T-helper 1 cell treated with Interleukin-12 subunit alpha and Interleukin-12 subunit beta and Interleukin-4 antibody, amounts not matched to agents 30 ng/mL and 1 ng/mL, for 36 hours (primary cell): ENCODE measurements around the gene R3HDM4. TPM values are rescaled to one million over a fixed set of nuclear protein-coding genes. Genes with fewer than 3 reads are reported as not detected.

Source experiments
- total RNA-seq: library from RNA; stranded (reverse); gene quantifications from 2 replicates; pipeline ENCODE4 v1.2.3, GENCODE V29; 2022

Gene R3HDM4
- total RNA-seq, 1 donor from 2014 or later, result 122 TPM

Other genes starting within 250 kb of the R3HDM4 start
- 1.6 TPM in 2 replicates for gene FSTL3, start 236.8 kb downstream of the R3HDM4 start, total RNA-seq
- not detected in 2 replicates for gene PRSS57, start 217.8 kb downstream of the R3HDM4 start, total RNA-seq
- gene PALM, start 204.3 kb downstream of the R3HDM4 start, total RNA-seq, result not detected in 2 replicates
- gene MISP, start 162.1 kb downstream of the R3HDM4 start, total RNA-seq, result not detected in 2 replicates
- gene PTBP1, start 115.8 kb downstream of the R3HDM4 start, total RNA-seq, result 550 and 562 TPM in 2 replicates
- gene PLPPR3, start 91.3 kb downstream of the R3HDM4 start, total RNA-seq, result not detected in 2 replicates
- gene AZU1, start 85.4 kb downstream of the R3HDM4 start, total RNA-seq, result not detected in 2 replicates
- not detected in 2 replicates for gene PRTN3, start 72.2 kb downstream of the R3HDM4 start, total RNA-seq
- not detected in 2 replicates for gene ELANE, start 60.9 kb downstream of the R3HDM4 start, total RNA-seq
- 1.0 and 1.2 TPM in 2 replicates for gene CFD, start 53.6 kb downstream of the R3HDM4 start, total RNA-seq
- gene MED16, start 20.0 kb downstream of the R3HDM4 start, total RNA-seq, result 64.3 and 74.3 TPM in 2 replicates
- not detected in 2 replicates for gene RNU6-9, start 19.7 kb downstream of the R3HDM4 start, total RNA-seq
- 1.1 and 2.2 TPM in 2 replicates for gene KISS1R, start 4.1 kb upstream of the R3HDM4 start, total RNA-seq
- 27.3 and 28.9 TPM in 2 replicates for gene ARID3A, start 12.8 kb upstream of the R3HDM4 start, total RNA-seq
- 54.8 and 57.5 TPM in 2 replicates for gene WDR18, start 71.1 kb upstream of the R3HDM4 start, total RNA-seq
- not detected in 2 replicates for gene GRIN3B, start 87.2 kb upstream of the R3HDM4 start, total RNA-seq
- 181 and 185 TPM in 2 replicates for gene TMEM259, start 107.9 kb upstream of the R3HDM4 start, total RNA-seq
- not detected in 2 replicates for gene RNU6-2, start 108.3 kb upstream of the R3HDM4 start, total RNA-seq
- 436 and 459 TPM in 2 replicates for gene CNN2, start 113.4 kb upstream of the R3HDM4 start, total RNA-seq
- 63.6 and 71.7 TPM in 2 replicates for gene ABCA7, start 126.9 kb upstream of the R3HDM4 start, total RNA-seq
- 471 and 479 TPM in 2 replicates for gene ARHGAP45, start 153.9 kb upstream of the R3HDM4 start, total RNA-seq
- gene POLR2E, start 182.2 kb upstream of the R3HDM4 start, total RNA-seq, result 155 and 170 TPM in 2 replicates
- 131 and 142 TPM in 2 replicates for gene GPX4, start 190.8 kb upstream of the R3HDM4 start, total RNA-seq